ENCODE data around the gene DNAH6. TPM values are rescaled to one million over a fixed set of nuclear protein-coding genes. Genes with fewer than 3 reads are reported as not detected.

DNAH6 gene
- total and polyA plus RNA-seq, 2 of the 8 experiments (the other 6 are each of a cell fraction or from before 2014, with no cell fraction given) = 0.06 to 0.43 TPM

- H3K4me1 ChIP-seq (replicated peaks in 1 of 4; ENCODE audit: control insufficient read depth in 3 of 4, insufficient read depth in 4 of 4, low read length in 3 of 4) = no peaks in the 10 kb centered on the region
- H3K79me1 ChIP-seq (ENCODE audit: low read depth, low read length) = no peaks in the 10 kb centered on the region
- POLR2A ChIA-PET (ENCODE audit: partially characterized antibody) = no interaction called here
- FAIRE-seq = no peak
- H4K91ac ChIP-seq (replicated peaks; ENCODE audit: insufficient read length, low read length) = no peak overlapping the region
- no peak overlapping the region for H3K27ac ChIP-seq (ENCODE audit: low read depth, low read length)
- H3K23ac ChIP-seq (ENCODE audit: insufficient read length) = no peak overlapping the region
- no peak overlapping the region for H2BK120ac ChIP-seq (replicated peaks; ENCODE audit: low read depth, low read length)
- no peak for DNase-seq (ENCODE audit: low read depth in 1 of 2, low spot score in 2 of 2)
- no peaks in the 10 kb centered on the region for H3K36me3 ChIP-seq (ENCODE audit: control insufficient read depth in 2 of 4, insufficient read depth in 4 of 4, low read length in 3 of 4)
- H3K14ac ChIP-seq (ENCODE audit: insufficient read length) = no peak overlapping the region
- no peak overlapping the region for H3K9ac ChIP-seq (replicated peaks in 1 of 4; ENCODE audit: extremely low read depth in 1 of 4, low read depth in 3 of 4, low read length in 3 of 4)
- no peaks in the 10 kb centered on the region for H3K27me3 ChIP-seq (replicated peaks in 1 of 4; ENCODE audit: control insufficient read depth in 3 of 4, extremely low read depth in 1 of 4, insufficient read depth in 3 of 4, low read length in 3 of 4)
- H2BK15ac ChIP-seq (ENCODE audit: low read length) = no peak overlapping the region
- no peak overlapping the region for H4K8ac ChIP-seq (ENCODE audit: extremely low read depth, insufficient read depth, low read length)
- no peak overlapping the region for H3K4me3 ChIP-seq (ENCODE audit: extremely low read depth in 1 of 4, insufficient read depth in 2 of 4, low read depth in 3 of 4, low read length in 4 of 4)
- no peak overlapping the region for H2BK5ac ChIP-seq (ENCODE audit: low read depth, low read length)
- H3K18ac ChIP-seq (ENCODE audit: extremely low read depth, low read length) = no peak overlapping the region
- no peaks in the 10 kb centered on the region for H4K20me1 ChIP-seq (replicated peaks in 1 of 2; ENCODE audit: control insufficient read depth in 1 of 2, insufficient read depth in 2 of 2, low read length in 2 of 2)
- no peak overlapping the region for H2BK12ac ChIP-seq (ENCODE audit: low read depth, low read length)
- no peaks in the 10 kb centered on the region for H3K9me3 ChIP-seq (ENCODE audit: insufficient read depth in 2 of 2, low read depth in 1 of 2, low read length in 1 of 2)
- H2AK5ac ChIP-seq (ENCODE audit: low read depth, low read length) = no peak overlapping the region
- no peak overlapping the region for H3K4me2 ChIP-seq (ENCODE audit: insufficient read depth in 1 of 2, low read depth in 2 of 2, low read length in 2 of 2)
- peaks cover 2% of the 10 kb centered on the region; the same call in 1 of the 2 replicates for H3K23me2 ChIP-seq (ENCODE audit: low read depth, low read length)
- H4K5ac ChIP-seq (ENCODE audit: insufficient read length, low read depth, low read length) = no peak overlapping the region
- no peak overlapping the region for H3K4ac ChIP-seq (replicated peaks; ENCODE audit: insufficient read length, low read depth, low read length)
- 92% methylated on average over 1 of the region's 1 CpG; no CpG with 5 or more reads in 1 of the 2 experiments for WGBS, 2 experiments (ENCODE audit: extremely low coverage in 1 of 2, insufficient coverage in 1 of 2, insufficient read length in 1 of 2, insufficient replicate concordance in 2 of 2, low coverage in 1 of 2, low lambda C conversion rate in 2 of 2, missing lambda C conversion rate in 1 of 2)
- CTCF ChIA-PET (ENCODE audit: partially characterized antibody) = interaction anchor here (0.8 to 1.5 kb wide), 3 partner anchors 10 to 109 kb away, joined by 3 read pairs; no protein-coding TSS in a partner anchor
- H3K56ac ChIP-seq (replicated peaks; ENCODE audit: insufficient read length, low read depth, low read length) = no peak overlapping the region
- H2BK20ac ChIP-seq (ENCODE audit: low read length) = no peak overlapping the region
- H3K79me2 ChIP-seq (ENCODE audit: control insufficient read depth in 1 of 2, insufficient read depth in 2 of 2, low read length in 2 of 2) = no peaks in the 10 kb centered on the region
- no peak overlapping the region for H2AFZ ChIP-seq (ENCODE audit: low read length)
- TF ChIP-seq TEAD4 (IDR thresholded peaks at IDR 0.05; ENCODE audit: low read depth, low read length) (no peak), TBP (IDR thresholded peaks at IDR 0.05; ENCODE audit: low read depth, low read length) (no peak), RXRA (IDR thresholded peaks at IDR 0.05; ENCODE audit: insufficient read depth, low read depth, low read length) (no peak), POU5F1 (IDR thresholded peaks at IDR 0.05; ENCODE audit: low read depth, low read length) (no peak), KDM4A (IDR thresholded peaks at IDR 0.05; ENCODE audit: low read depth, low read length, severe bottlenecking) (no peak), BRCA1 (IDR thresholded peaks at IDR 0.05; ENCODE audit: low read depth, low read length) (no peak), MAFK (IDR thresholded peaks at IDR 0.05; ENCODE audit: low read depth, low read length) (no peak), GTF2F1 (IDR thresholded peaks at IDR 0.05; ENCODE audit: borderline replicate concordance, low read depth, low read length) (no peak), KDM5A (IDR thresholded peaks at IDR 0.05; ENCODE audit: low read length) (no peak), PHF8 (conservative IDR thresholded peaks at IDR 0.05; ENCODE audit: low read depth, low read length) (no peak), RBBP5 (IDR thresholded peaks at IDR 0.05; ENCODE audit: borderline replicate concordance, low read depth, low read length) (no peak), EZH2 (IDR thresholded peaks at IDR 0.05; ENCODE audit: low read depth, low read length, severe bottlenecking) (no peak), ZNF274 (IDR thresholded peaks at IDR 0.05; ENCODE audit: borderline replicate concordance, extremely low read depth, low read length) (no peak), E2F6 (IDR thresholded peaks at IDR 0.05) (no peak)
Measured at GRCh38 chr2:84717302-84717701, 201.0 kb downstream of the DNAH6 start.
